IMR-90 (cell line): ENCODE data around the gene CFAP45. TPM values are rescaled to one million over a fixed set of nuclear protein-coding genes. Genes with fewer than 3 reads are reported as not detected.
A peak's percentile ranks its signal among the peaks of the same experiment; 100 is the strongest.
"Not testable (repeated sequence)": the region's sequence is repeated elsewhere in the genome, so short reads cannot be mapped to it uniquely, and the experiment has no call there.

Experiments used
- ATAC-seq: fragments of 200-7000 bp; cut with Tn5 transposase; 2 replicates; pipeline ENCODE4 v1.9.1; 2020; ENCODE audit warnings: low read depth, mild to moderate bottlenecking, moderate library complexity
- BruUV-seq: library from RNA; stranded (reverse); fragments of 400-500 nt; replicated peaks from 2 replicates; lab custom pipeline; 2021; lab: Mats Ljungman, UMichigan
- CTCF ChIA-PET: fragments of 300-600 bp; formaldehyde crosslinking; extraction: SDS; loops from one replicate; lab custom pipeline; 2021; ENCODE audit warnings: antibody characterized with exemption; lab: Yijun Ruan, JAX
- POLR2A ChIA-PET: fragments of 300-600 bp; sonication (Branson Sonifier 250); formaldehyde crosslinking; loops from one replicate; lab custom pipeline; 2022; ENCODE audit warnings: antibody characterized with exemption; ENCODE audit not compliant: unreplicated experiment; lab: Charles Lee
- DNase-seq: peaks from one replicate; pipeline ENCODE4 v3.0.0; 2013
- H2AFZ ChIP-seq: replicated peaks from 2 replicates; pipeline ENCODE3; 2013; ENCODE audit warnings: low read length, mild to moderate bottlenecking; ENCODE audit not compliant: poor library complexity
- H2AK5ac ChIP-seq: 2 replicates; pipeline ENCODE4 v1.6.1; 2013; ENCODE audit warnings: low read depth, low read length, inconsistent platforms
- H2AK9ac ChIP-seq: replicated peaks from 2 replicates; pipeline ENCODE3; 2013; ENCODE audit warnings: mild to moderate bottlenecking, low read depth, low read length, moderate library complexity; ENCODE audit not compliant: poor library complexity
- H2BK120ac ChIP-seq: 2 replicates; pipeline ENCODE4 v1.6.1; 2013; ENCODE audit warnings: low read depth, low read length, inconsistent platforms
- H2BK15ac ChIP-seq: 3 replicates; pipeline ENCODE4 v1.6.1; 2013; ENCODE audit warnings: low read depth, low read length, inconsistent platforms
- H2BK20ac ChIP-seq: 2 replicates; pipeline ENCODE4 v1.6.1; 2013; ENCODE audit warnings: low read depth, mild to moderate bottlenecking, inconsistent platforms, low read length, moderate library complexity
- H2BK5ac ChIP-seq: 2 replicates; pipeline ENCODE4 v1.6.1; 2013; ENCODE audit warnings: mild to moderate bottlenecking, low read depth, low read length, inconsistent platforms; ENCODE audit not compliant: poor library complexity, severe bottlenecking
- H3K14ac ChIP-seq: replicated peaks from 2 replicates; pipeline ENCODE4 v1.6.1; 2013; ENCODE audit warnings: low read depth, low read length, inconsistent platforms
- H3K18ac ChIP-seq: 2 replicates; pipeline ENCODE4 v1.6.1; 2013; ENCODE audit warnings: low read depth, low read length, control low read depth
- H3K23ac ChIP-seq: 2 replicates; pipeline ENCODE4 v1.6.1; 2013; ENCODE audit warnings: low read depth, low read length, inconsistent platforms
- H3K27ac ChIP-seq: 2 replicates; pipeline ENCODE4 v1.5.1; 2013; ENCODE audit warnings: mild to moderate bottlenecking, control low read depth, low read length; ENCODE audit not compliant: insufficient read depth
- H3K27me3 ChIP-seq: 2 replicates; pipeline ENCODE4 v1.6.1; 2013; ENCODE audit warnings: low read length; ENCODE audit not compliant: control insufficient read depth, insufficient read depth
- H3K36me3 ChIP-seq: 2 replicates; pipeline ENCODE4 v1.6.1; 2013; ENCODE audit warnings: low read length, mixed read lengths; ENCODE audit not compliant: control insufficient read depth, insufficient read depth
- H3K4ac ChIP-seq: 2 replicates; pipeline ENCODE4 v1.6.1; 2013; ENCODE audit warnings: low read depth, low read length, inconsistent platforms
- H3K4me1 ChIP-seq: 2 replicates; pipeline ENCODE4 v1.6.1; 2013; ENCODE audit warnings: low read length, mixed read lengths; ENCODE audit not compliant: control insufficient read depth, insufficient read depth
- H3K4me2 ChIP-seq: 2 replicates; pipeline ENCODE4 v1.6.1; 2013; ENCODE audit warnings: low read depth, mild to moderate bottlenecking, control low read depth, low read length, moderate library complexity
- H3K4me3 ChIP-seq: 2 replicates; pipeline ENCODE4 v1.5.1; 2013; ENCODE audit warnings: low read depth, mild to moderate bottlenecking, control low read depth, low read length, moderate library complexity; ENCODE audit not compliant: insufficient read depth
- H3K56ac ChIP-seq: 2 replicates; pipeline ENCODE4 v1.6.1; 2013; ENCODE audit warnings: low read length, inconsistent platforms; ENCODE audit not compliant: insufficient read depth; ENCODE audit errors: extremely low read depth
- H3K79me1 ChIP-seq, 2 experiments: 2 replicates each; pipeline ENCODE4 v1.6.1; 2013; ENCODE audit warnings: low read length in 2 of 2, inconsistent platforms in 1 of 2, low read depth in 1 of 2
- H3K9ac ChIP-seq: 2 replicates; pipeline ENCODE4 v1.6.1; 2013; ENCODE audit warnings: low read depth, low read length, control low read depth
- H3K9me1 ChIP-seq: 2 replicates; pipeline ENCODE4 v1.6.1; 2013; ENCODE audit warnings: low read length, inconsistent platforms; ENCODE audit not compliant: insufficient read depth
- H3K9me3 ChIP-seq: 2 replicates; pipeline ENCODE4 v1.6.1; 2013; ENCODE audit warnings: low read length; ENCODE audit not compliant: control insufficient read depth, insufficient read depth
- H4K20me1 ChIP-seq: 2 replicates; pipeline ENCODE4 v1.6.1; 2013; ENCODE audit warnings: low read length, inconsistent platforms; ENCODE audit not compliant: insufficient read depth
- H4K5ac ChIP-seq: 2 replicates; pipeline ENCODE4 v1.6.1; 2013; ENCODE audit warnings: mild to moderate bottlenecking, low read depth, low read length, control low read depth
- H4K8ac ChIP-seq, 2 experiments: 2 replicates each; pipeline ENCODE4 v1.6.1; 2013; ENCODE audit warnings: low read depth in 2 of 2, low read length in 2 of 2, control low read depth in 1 of 2, inconsistent platforms in 1 of 2
- H4K91ac ChIP-seq: 2 replicates; pipeline ENCODE4 v1.6.1; 2013; ENCODE audit warnings: low read depth, low read length, inconsistent platforms; ENCODE audit not compliant: insufficient read depth
- whole genome bisulfite sequencing, 2 experiments: methylation state at CpG; one replicate each; pipeline versions ENCODE4 v1.1.5 to v1.1.7; 2013; ENCODE audit warnings: missing lambda C conversion rate in 2 of 2; ENCODE audit not compliant: insufficient read length in 1 of 2; ENCODE audit errors: extremely low coverage in 2 of 2; 5-methylcytosine and 5-hydroxymethylcytosine counted together
- dilution Hi-C: fragments of 300-500 bp; cut with HindIII; formaldehyde crosslinking; loops from one replicate; pipeline ENCODE4 v1.14.3; 2018; ENCODE audit warnings: low sequenced_read_pairs; ENCODE audit not compliant: unreplicated experiment
- in situ Hi-C: fragments of 300-500 bp; cut with MboI; formaldehyde crosslinking; loops from 3 replicates; pipeline ENCODE4 v1.14.3; 2019; ENCODE audit warnings: low sequenced_read_pairs, inconsistent platforms, mixed read lengths
- intact Hi-C: fragments of 100-400 bp; cut with micrococcal nuclease; formaldehyde crosslinking; loops from 2 replicates; pipeline ENCODE4 v1.10.0; 2022
- polyA plus RNA-seq, 3 experiments: library from polyadenylated mRNA; depleted of rRNA; stranded (reverse); fragments of >200 nt; gene quantifications; 2 replicates each; pipeline ENCODE4 v1.2.3, GENCODE V29; 2012; ENCODE audit warnings: low replicate concordance in 1 of 3
- total RNA-seq: library from RNA; depleted of rRNA; stranded (reverse); fragments of >200 nt; gene quantifications from 2 replicates; pipeline ENCODE4 v1.2.3, GENCODE V29; 2012

The CFAP45 gene
- total and polyA plus RNA-seq, 2 of the 4 experiments (the other 2 are of a cell fraction): 0.51 to 0.72 TPM

DNA sequence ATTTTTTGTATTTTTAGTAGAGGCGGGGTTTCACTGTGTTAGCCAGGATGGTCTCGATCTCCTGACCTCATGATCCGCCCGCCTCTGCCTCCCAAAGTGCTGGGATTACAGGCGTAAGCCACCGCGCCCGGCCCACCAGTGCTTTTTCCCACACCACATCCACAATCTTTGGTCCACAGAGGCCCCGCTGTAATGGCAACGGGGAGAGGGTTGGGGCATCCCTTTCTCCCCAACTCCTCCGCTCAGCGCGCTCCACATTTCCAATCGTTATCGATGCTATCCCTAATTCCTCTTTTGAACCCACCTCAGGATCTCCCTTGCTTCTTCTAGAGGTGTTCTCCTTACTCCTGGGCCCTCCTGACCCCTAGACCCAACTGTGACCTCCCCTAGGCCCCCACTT is 331 bp downstream of the CFAP45 start:
- H2AK9ac ChIP-seq, H3K4ac ChIP-seq, DNase-seq, H2AK5ac ChIP-seq, H4K20me1 ChIP-seq, H3K4me2 ChIP-seq, H3K23ac ChIP-seq, H4K91ac ChIP-seq, H3K56ac ChIP-seq, H3K4me3 ChIP-seq, ATAC-seq, H3K9ac ChIP-seq, H3K18ac ChIP-seq, H2BK15ac ChIP-seq, POLR2A ChIA-PET, H3K79me1 ChIP-seq, H4K5ac ChIP-seq, H3K27ac ChIP-seq, CTCF ChIA-PET, H2BK120ac ChIP-seq, H3K14ac ChIP-seq, H3K9me1 ChIP-seq, H3K9me3 ChIP-seq, intact Hi-C loops, H3K36me3 ChIP-seq, H2BK5ac ChIP-seq, H2BK20ac ChIP-seq, H3K4me1 ChIP-seq, H4K8ac ChIP-seq, H3K27me3 ChIP-seq, BruUV-seq: not testable (repeated sequence)
- peak overlapping the region; percentile 67 for H2AFZ ChIP-seq
- WGBS, 2 experiments: no CpG with 5 or more reads among the region's 15 CpGs
- in situ Hi-C loops (loop anchor here (25.0 kb wide), 1 partner anchor 687 kb away; the partner anchor contains the start of gene ACKR1), dilution Hi-C loops (loop anchor here (25.0 kb wide), 1 partner anchor 112 kb away; the partner anchor contains the start of gene DUSP23)
